Stomach (tissue), 4 donors: ENCODE data around the gene MYO18B.

ENCODE experiments used
- EP300 ChIP-seq: sonication (generic); formaldehyde crosslinking; IDR thresholded peaks from one replicate; pipeline ENCODE4 v1.6.1; 2017; ENCODE audit warnings: antibody characterized with exemption
- POLR2A ChIP-seq, 4 donors: fragments of 450-650 bp; IDR thresholded peaks; one replicate each; pipeline ENCODE4 v1.6.1; 2016; ENCODE audit warnings: antibody characterized with exemption in 4 of 4, control low read depth in 2 of 4, mild to moderate bottlenecking in 1 of 4, moderate library complexity in 1 of 4
- TF ChIP-seq, protein P1 (sequence below), 7 experiments: fragments of 450-650 bp in 4 of 7; fragments of 200-600 bp in 3 of 7; sonication (generic) in 3 of 7; IDR thresholded peaks; one replicate each; pipeline ENCODE4 v1.5.1; 2016 to 2019; ENCODE audit warnings: antibody characterized with exemption in 7 of 7, control low read depth in 2 of 7, mild to moderate bottlenecking in 1 of 7

DNA sequence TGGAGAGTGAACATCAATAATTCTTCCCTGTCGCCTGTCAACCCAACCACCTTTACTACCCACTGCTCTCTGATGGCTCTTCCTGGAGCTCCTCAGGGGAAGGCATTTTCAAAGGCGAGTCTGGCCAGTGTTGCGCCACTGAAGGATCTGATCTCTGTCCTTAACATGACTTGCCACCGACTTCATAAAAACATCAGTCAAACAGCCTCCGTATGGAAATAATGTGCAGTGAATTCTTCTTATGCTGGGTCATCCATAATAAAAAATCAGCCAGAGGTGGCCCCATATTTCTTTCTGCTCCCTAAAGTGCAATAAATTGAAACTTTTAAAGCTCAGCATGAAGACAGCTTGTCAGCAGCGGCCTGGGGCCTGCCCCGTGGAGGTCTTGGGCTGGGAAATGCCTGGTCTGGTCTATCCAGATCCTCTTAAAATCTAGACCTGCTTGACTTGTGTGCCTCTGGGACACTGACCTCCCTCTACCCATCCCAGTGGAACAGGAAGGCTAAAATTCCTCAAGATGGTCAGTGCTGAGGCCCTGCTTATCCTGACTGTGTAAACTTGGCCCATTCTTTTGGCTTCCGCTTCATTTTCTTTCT, 199.5 kb downstream of the MYO18B start:
- TF ChIP-seq, protein P1, sequence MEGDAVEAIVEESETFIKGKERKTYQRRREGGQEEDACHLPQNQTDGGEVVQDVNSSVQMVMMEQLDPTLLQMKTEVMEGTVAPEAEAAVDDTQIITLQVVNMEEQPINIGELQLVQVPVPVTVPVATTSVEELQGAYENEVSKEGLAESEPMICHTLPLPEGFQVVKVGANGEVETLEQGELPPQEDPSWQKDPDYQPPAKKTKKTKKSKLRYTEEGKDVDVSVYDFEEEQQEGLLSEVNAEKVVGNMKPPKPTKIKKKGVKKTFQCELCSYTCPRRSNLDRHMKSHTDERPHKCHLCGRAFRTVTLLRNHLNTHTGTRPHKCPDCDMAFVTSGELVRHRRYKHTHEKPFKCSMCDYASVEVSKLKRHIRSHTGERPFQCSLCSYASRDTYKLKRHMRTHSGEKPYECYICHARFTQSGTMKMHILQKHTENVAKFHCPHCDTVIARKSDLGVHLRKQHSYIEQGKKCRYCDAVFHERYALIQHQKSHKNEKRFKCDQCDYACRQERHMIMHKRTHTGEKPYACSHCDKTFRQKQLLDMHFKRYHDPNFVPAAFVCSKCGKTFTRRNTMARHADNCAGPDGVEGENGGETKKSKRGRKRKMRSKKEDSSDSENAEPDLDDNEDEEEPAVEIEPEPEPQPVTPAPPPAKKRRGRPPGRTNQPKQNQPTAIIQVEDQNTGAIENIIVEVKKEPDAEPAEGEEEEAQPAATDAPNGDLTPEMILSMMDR (IDR thresholded peaks at IDR 0.05), result no peak
- TF ChIP-seq POLR2A (IDR thresholded peaks at IDR 0.05), result no peak
- no peak for TF ChIP-seq EP300
